ENCODE results near the gene SULT4A1.

Gene SULT4A1

GRCh38 chr22:43891360-43892182, 29.3 kb upstream of the SULT4A1 start, which contains the start of gene PNPLA5:
Gene PNPLA5, minus strand, starts transcription at chr22:43892013. Its CDS starts 133 bp downstream, at chr22:43891880.
- no peak for ATAC-seq
- TF ChIP-seq CREB5 (CRISPR knock-in tag; IDR thresholded peaks at IDR 0.05; ENCODE audit: low read depth) = no peak
- TF ChIP-seq CSDC2 (CRISPR knock-in tag; IDR thresholded peaks at IDR 0.05) = no peak
- TF ChIP-seq CSRNP3 (CRISPR knock-in tag; IDR thresholded peaks at IDR 0.05) = no peak
- no peak for TF ChIP-seq ZNF70 (CRISPR knock-in tag; IDR thresholded peaks at IDR 0.05)
- TF ChIP-seq ZFP30 (CRISPR knock-in tag; IDR thresholded peaks at IDR 0.05) = no peak
- no peak for TF ChIP-seq ESRRG (CRISPR knock-in tag; IDR thresholded peaks at IDR 0.05)
- no peak for TF ChIP-seq TCF4 (CRISPR knock-in tag; IDR thresholded peaks at IDR 0.05; ENCODE audit: borderline replicate concordance)
- TF ChIP-seq SNAI2 (CRISPR knock-in tag; IDR thresholded peaks at IDR 0.05) = no peak

GRCh38 chr22:43890901-43891331, 28.6 kb upstream of the SULT4A1 start:
- no peak for ATAC-seq
- TF ChIP-seq TSHZ2 (CRISPR knock-in tag; IDR thresholded peaks at IDR 0.05) = no peak
- no peak for TF ChIP-seq CSDC2 (CRISPR knock-in tag; IDR thresholded peaks at IDR 0.05)
- TF ChIP-seq PPARA (CRISPR knock-in tag; IDR thresholded peaks at IDR 0.05; ENCODE audit: borderline replicate concordance) = no peak
- TF ChIP-seq TOX (CRISPR knock-in tag; IDR thresholded peaks at IDR 0.05; ENCODE audit: borderline replicate concordance) = no peak
- no peak for TF ChIP-seq ESRRG (CRISPR knock-in tag; IDR thresholded peaks at IDR 0.05)
- no peak for TF ChIP-seq ZNF565 (CRISPR knock-in tag; conservative IDR thresholded peaks at IDR 0.05; ENCODE audit: low read depth)
- TF ChIP-seq GLIS3 (CRISPR knock-in tag; IDR thresholded peaks at IDR 0.05) = no peak
- no peak for TF ChIP-seq ZFP30 (CRISPR knock-in tag; IDR thresholded peaks at IDR 0.05)
- TF ChIP-seq RARB (CRISPR knock-in tag; IDR thresholded peaks at IDR 0.05) = no peak
- TF ChIP-seq OSR1 (CRISPR knock-in tag; IDR thresholded peaks at IDR 0.05) = no peak
- TF ChIP-seq SNAI2 (CRISPR knock-in tag; IDR thresholded peaks at IDR 0.05) = no peak
- TF ChIP-seq PATZ1 (CRISPR knock-in tag; IDR thresholded peaks at IDR 0.05; ENCODE audit: borderline replicate concordance) = no peak
- TF ChIP-seq POU6F1 (CRISPR knock-in tag; IDR thresholded peaks at IDR 0.05; ENCODE audit: borderline replicate concordance, low read depth) = no peak
- TF ChIP-seq ARNTL (CRISPR knock-in tag; IDR thresholded peaks at IDR 0.05; ENCODE audit: borderline replicate concordance, low read depth) = no peak
- TF ChIP-seq CSRNP3 (CRISPR knock-in tag; IDR thresholded peaks at IDR 0.05) = no peak
- TF ChIP-seq BACH2 (CRISPR knock-in tag; IDR thresholded peaks at IDR 0.05; ENCODE audit: borderline replicate concordance) = no peak
